Measurements from ENCODE around the gene WDR35. TPM values are rescaled to one million over a fixed set of nuclear protein-coding genes. Genes with fewer than 3 reads are reported as not detected.

Gene WDR35
- total RNA-seq, 1 experiment from 2014 or later, result 29.4 TPM

GRCh38 chr2:19874726-19875125 lies 115.2 kb downstream of the WDR35 start:
- H3K36me3 ChIP-seq (ENCODE audit: insufficient read depth, low read length, poor library complexity, severe bottlenecking), result no peaks in the 10 kb centered on the region
- no peak overlapping the region for H3K27ac ChIP-seq (ENCODE audit: low read depth, low read length, poor library complexity, severe bottlenecking)
- no peak for DNase-seq (ENCODE audit: low spot score)
- no TSS peak for BruUV-seq (replicated peaks)
- TF ChIP-seq EZH2 (IDR thresholded peaks at IDR 0.05; ENCODE audit: borderline replicate concordance, low read depth, low read length, poor library complexity, severe bottlenecking) (no peak), CTCF (conservative IDR thresholded peaks at IDR 0.05; ENCODE audit: low read depth, low read length) (no peak)
- ChIA-PET CTCF (no interaction called here), POLR2A (ENCODE audit: low non-redundant PET) (no interaction called here)
- no peak overlapping the region for H3K4me3 ChIP-seq (ENCODE audit: low read depth, low read length, poor library complexity, severe bottlenecking)
- H3K27me3 ChIP-seq (replicated peaks; ENCODE audit: insufficient read depth, low read depth, low read length, poor library complexity), result no peaks in the 10 kb centered on the region
- H3K4me1 ChIP-seq (ENCODE audit: insufficient read depth, low read length, poor library complexity, severe bottlenecking), result no peaks in the 10 kb centered on the region
- intact Hi-C loops (cut with micrococcal nuclease; ENCODE audit: unreplicated experiment), result no loop called here
- H3K9me3 ChIP-seq (ENCODE audit: low read depth, low read length, poor library complexity, severe bottlenecking), result no peaks in the 10 kb centered on the region

GRCh38 chr2:19873014-19873413 lies 116.9 kb downstream of the WDR35 start:
- no TSS peak for BruUV-seq (replicated peaks)
- POLR2A ChIA-PET (ENCODE audit: low non-redundant PET), result no interaction called here
- no peak for DNase-seq (ENCODE audit: low spot score)
- CTCF ChIA-PET, result no interaction called here
- peaks cover 5% of the 10 kb centered on the region for H3K27me3 ChIP-seq (replicated peaks; ENCODE audit: insufficient read depth, low read depth, low read length, poor library complexity)
- H3K36me3 ChIP-seq (ENCODE audit: insufficient read depth, low read length, poor library complexity, severe bottlenecking), result no peaks in the 10 kb centered on the region
- no peak overlapping the region for H3K27ac ChIP-seq (ENCODE audit: low read depth, low read length, poor library complexity, severe bottlenecking)
- TF ChIP-seq CTCF (conservative IDR thresholded peaks at IDR 0.05; ENCODE audit: low read depth, low read length) (no peak), EZH2 (IDR thresholded peaks at IDR 0.05; ENCODE audit: borderline replicate concordance, low read depth, low read length, poor library complexity, severe bottlenecking) (no peak)
- no peaks in the 10 kb centered on the region for H3K4me1 ChIP-seq (ENCODE audit: insufficient read depth, low read length, poor library complexity, severe bottlenecking)
- intact Hi-C loops (cut with micrococcal nuclease; ENCODE audit: unreplicated experiment), result no loop called here
- H3K9me3 ChIP-seq (ENCODE audit: low read depth, low read length, poor library complexity, severe bottlenecking), result no peaks in the 10 kb centered on the region
- no peak overlapping the region for H3K4me3 ChIP-seq (ENCODE audit: low read depth, low read length, poor library complexity, severe bottlenecking)

GRCh38 chr2:19872302-19872701 lies 117.6 kb downstream of the WDR35 start:
- H3K27ac ChIP-seq (ENCODE audit: low read depth, low read length, poor library complexity, severe bottlenecking), result no peak overlapping the region
- DNase-seq (ENCODE audit: low spot score), result no peak
- no TSS peak for BruUV-seq (replicated peaks)
- H3K27me3 ChIP-seq (replicated peaks; ENCODE audit: insufficient read depth, low read depth, low read length, poor library complexity), result peaks cover 6% of the 10 kb centered on the region
- H3K9me3 ChIP-seq (ENCODE audit: low read depth, low read length, poor library complexity, severe bottlenecking), result no peaks in the 10 kb centered on the region
- TF ChIP-seq EZH2 (IDR thresholded peaks at IDR 0.05; ENCODE audit: borderline replicate concordance, low read depth, low read length, poor library complexity, severe bottlenecking) (no peak), CTCF (conservative IDR thresholded peaks at IDR 0.05; ENCODE audit: low read depth, low read length) (no peak)
- POLR2A ChIA-PET (ENCODE audit: low non-redundant PET), result no interaction called here
- intact Hi-C loops (cut with micrococcal nuclease; ENCODE audit: unreplicated experiment), result no loop called here
- H3K4me3 ChIP-seq (ENCODE audit: low read depth, low read length, poor library complexity, severe bottlenecking), result no peak overlapping the region
- no peaks in the 10 kb centered on the region for H3K4me1 ChIP-seq (ENCODE audit: insufficient read depth, low read length, poor library complexity, severe bottlenecking)
- CTCF ChIA-PET, result no interaction called here
- no peaks in the 10 kb centered on the region for H3K36me3 ChIP-seq (ENCODE audit: insufficient read depth, low read length, poor library complexity, severe bottlenecking)

All from A673 (cell line).